ENCODE results near the gene MTG1.

DNA sequence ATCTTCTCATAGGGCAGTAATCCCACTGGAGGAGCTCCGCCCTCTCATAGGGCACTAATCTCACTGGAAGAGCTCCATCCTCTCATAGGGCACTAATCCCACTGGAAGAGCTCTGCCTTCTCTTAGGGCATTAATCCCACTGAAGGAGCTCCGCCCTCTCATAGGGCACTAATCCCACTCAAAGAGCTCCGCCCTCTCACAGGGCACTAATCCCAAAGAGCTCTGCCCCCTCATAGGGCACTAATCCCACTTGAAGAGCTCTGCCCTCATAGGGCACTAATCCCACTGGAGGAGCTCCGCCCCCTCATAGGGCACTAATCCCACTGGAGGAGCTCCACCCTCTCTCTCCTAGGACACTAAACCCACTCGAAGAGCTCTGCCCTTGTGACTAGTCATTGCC lies 32.7 kb upstream of the MTG1 start:
- TF ChIP-seq, protein P1, sequence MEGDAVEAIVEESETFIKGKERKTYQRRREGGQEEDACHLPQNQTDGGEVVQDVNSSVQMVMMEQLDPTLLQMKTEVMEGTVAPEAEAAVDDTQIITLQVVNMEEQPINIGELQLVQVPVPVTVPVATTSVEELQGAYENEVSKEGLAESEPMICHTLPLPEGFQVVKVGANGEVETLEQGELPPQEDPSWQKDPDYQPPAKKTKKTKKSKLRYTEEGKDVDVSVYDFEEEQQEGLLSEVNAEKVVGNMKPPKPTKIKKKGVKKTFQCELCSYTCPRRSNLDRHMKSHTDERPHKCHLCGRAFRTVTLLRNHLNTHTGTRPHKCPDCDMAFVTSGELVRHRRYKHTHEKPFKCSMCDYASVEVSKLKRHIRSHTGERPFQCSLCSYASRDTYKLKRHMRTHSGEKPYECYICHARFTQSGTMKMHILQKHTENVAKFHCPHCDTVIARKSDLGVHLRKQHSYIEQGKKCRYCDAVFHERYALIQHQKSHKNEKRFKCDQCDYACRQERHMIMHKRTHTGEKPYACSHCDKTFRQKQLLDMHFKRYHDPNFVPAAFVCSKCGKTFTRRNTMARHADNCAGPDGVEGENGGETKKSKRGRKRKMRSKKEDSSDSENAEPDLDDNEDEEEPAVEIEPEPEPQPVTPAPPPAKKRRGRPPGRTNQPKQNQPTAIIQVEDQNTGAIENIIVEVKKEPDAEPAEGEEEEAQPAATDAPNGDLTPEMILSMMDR (IDR thresholded peaks at IDR 0.05), result no peak
- TF ChIP-seq POLR2A (IDR thresholded peaks at IDR 0.05), result no peak

Measured in esophagus squamous epithelium (tissue), 4 donors.